Measurements from ENCODE around the gene DNAJC1. TPM values are rescaled to one million over a fixed set of nuclear protein-coding genes. Genes with fewer than 3 reads are reported as not detected.

DNAJC1 gene
- polyA plus RNA-seq, 1 donor from 2014 or later = 15.9 TPM

- H3F3A ChIP-seq (ENCODE audit: insufficient read depth, low read length, poor library complexity, severe bottlenecking) = no peaks in the 10 kb centered on the region
- H3K9me3 ChIP-seq (ENCODE audit: low read length) = no peaks in the 10 kb centered on the region
- H3K27me3 ChIP-seq (ENCODE audit: insufficient read depth, low read depth, low read length) = no peaks in the 10 kb centered on the region
- no peak overlapping the region for H3K4me3 ChIP-seq (ENCODE audit: low read length)
- H3K9ac ChIP-seq (ENCODE audit: low read length) = no peak overlapping the region
- no peaks in the 10 kb centered on the region for H3K36me3 ChIP-seq (ENCODE audit: insufficient read depth, low read length)
- no peak overlapping the region for H2AFZ ChIP-seq (ENCODE audit: low read depth, low read length)
- H4K20me1 ChIP-seq (ENCODE audit: insufficient read depth) = no peaks in the 10 kb centered on the region
- TF ChIP-seq EP300 (conservative IDR thresholded peaks at IDR 0.05; ENCODE audit: poor library complexity, severe bottlenecking) (no peak), TAF1 (IDR thresholded peaks at IDR 0.05; ENCODE audit: low read depth) (no peak), CTCF (IDR thresholded peaks at IDR 0.05; ENCODE audit: poor library complexity, severe bottlenecking) (no peak), RAD21 (conservative IDR thresholded peaks at IDR 0.05) (no peak), POLR2AphosphoS5 (IDR thresholded peaks at IDR 0.05) (no peak), SMC3 (conservative IDR thresholded peaks at IDR 0.05; ENCODE audit: poor library complexity) (no peak), EZH2 (IDR thresholded peaks at IDR 0.05; ENCODE audit: borderline replicate concordance, insufficient read depth, low read length, poor library complexity, severe bottlenecking) (no peak), MXI1 (conservative IDR thresholded peaks at IDR 0.05; ENCODE audit: poor library complexity, severe bottlenecking) (no peak), REST (IDR thresholded peaks at IDR 0.05; ENCODE audit: borderline replicate concordance) (no peak)
- peak overlapping the region; percentile 83 for H3K27ac ChIP-seq (ENCODE audit: low read length)
- peaks cover 34% of the 10 kb centered on the region for H3K79me2 ChIP-seq (replicated peaks; ENCODE audit: insufficient read depth, low read length)
- no peak overlapping the region for H3K4me2 ChIP-seq (ENCODE audit: low read length)
- H3K9me2 ChIP-seq (ENCODE audit: insufficient read depth, low read length) = no peaks in the 10 kb centered on the region
These were observed 195.0 kb downstream of the DNAJC1 start for GRCh38 chr10:21808550-21808949.

GRCh38 chr10:21807180-21807579 lies 196.3 kb downstream of the DNAJC1 start:
- peak overlapping the region; percentile 3 for H2AFZ ChIP-seq (ENCODE audit: low read depth, low read length)
- H3K36me3 ChIP-seq (ENCODE audit: insufficient read depth, low read length) = no peaks in the 10 kb centered on the region
- peak; percentile 20 for TF ChIP-seq RAD21 (conservative IDR thresholded peaks at IDR 0.05)
- peak; percentile 96 for TF ChIP-seq EP300 (conservative IDR thresholded peaks at IDR 0.05; ENCODE audit: poor library complexity, severe bottlenecking)
- peak; percentile 85 for TF ChIP-seq POLR2AphosphoS5 (IDR thresholded peaks at IDR 0.05)
- no peak for TF ChIP-seq EZH2 (IDR thresholded peaks at IDR 0.05; ENCODE audit: borderline replicate concordance, insufficient read depth, low read length, poor library complexity, severe bottlenecking)
- TF ChIP-seq MXI1 (conservative IDR thresholded peaks at IDR 0.05; ENCODE audit: poor library complexity, severe bottlenecking) = peak; percentile 41
- H3F3A ChIP-seq (ENCODE audit: insufficient read depth, low read length, poor library complexity, severe bottlenecking) = no peaks in the 10 kb centered on the region
- H3K79me2 ChIP-seq (replicated peaks; ENCODE audit: insufficient read depth, low read length) = peaks cover 48% of the 10 kb centered on the region
- H3K9me2 ChIP-seq (ENCODE audit: insufficient read depth, low read length) = no peaks in the 10 kb centered on the region
- H3K27me3 ChIP-seq (ENCODE audit: insufficient read depth, low read depth, low read length) = no peaks in the 10 kb centered on the region
- H3K4me2 ChIP-seq (ENCODE audit: low read length) = peak overlapping the region; percentile 73
- peak overlapping the region; percentile 64 for H3K4me3 ChIP-seq (ENCODE audit: low read length)
- no peaks in the 10 kb centered on the region for H3K9me3 ChIP-seq (ENCODE audit: low read length)
- no peaks in the 10 kb centered on the region for H4K20me1 ChIP-seq (ENCODE audit: insufficient read depth)
- H3K27ac ChIP-seq (ENCODE audit: low read length) = peak overlapping the region; percentile 83
- H3K9ac ChIP-seq (ENCODE audit: low read length) = peak overlapping the region; percentile 66

Data from neural cell (in vitro differentiated cells).